T-helper 1 cell treated with Interleukin-12 subunit alpha and Interleukin-12 subunit beta and Interleukin-4 antibody, amounts not matched to agents 30 ng/mL and 1 ng/mL, for 36 hours (primary cell): ENCODE data around the gene CTBP2. TPM values are rescaled to one million over a fixed set of nuclear protein-coding genes. Genes with fewer than 3 reads are reported as not detected.

Source experiments
- intact Hi-C: fragments of 100-400 bp; cut with micrococcal nuclease; formaldehyde crosslinking; loops from one replicate; pipeline ENCODE4 v1.15.1; 2024
- total RNA-seq: library from RNA; stranded (reverse); gene quantifications from 2 replicates; pipeline ENCODE4 v1.2.3, GENCODE V29; 2022

The CTBP2 gene
- total RNA-seq, 1 donor from 2014 or later, result 0.39 TPM

- intact Hi-C loops, result no loop called here
Observed at GRCh38 chr10:125107166-125107949, 53.0 kb downstream of the CTBP2 start.

GRCh38 chr10:125106586-125106985 lies 53.8 kb downstream of the CTBP2 start:
- intact Hi-C loops, result no loop called here

- intact Hi-C loops, result no loop called here
Observed at GRCh38 chr10:125105706-125106255, 54.6 kb downstream of the CTBP2 start.

- intact Hi-C loops, result no loop called here
Observed at GRCh38 chr10:125105155-125105554, 55.2 kb downstream of the CTBP2 start.

GRCh38 chr10:125104559-125104958 lies 55.8 kb downstream of the CTBP2 start:
- intact Hi-C loops, result no loop called here

GRCh38 chr10:125103924-125104323 lies 56.4 kb downstream of the CTBP2 start:
- intact Hi-C loops, result no loop called here

GRCh38 chr10:125103466-125103865 lies 56.9 kb downstream of the CTBP2 start:
- intact Hi-C loops, result no loop called here

GRCh38 chr10:125102821-125103220 lies 57.5 kb downstream of the CTBP2 start:
- intact Hi-C loops, result no loop called here

GRCh38 chr10:125102246-125102645 lies 58.1 kb downstream of the CTBP2 start:
- intact Hi-C loops, result no loop called here

- intact Hi-C loops, result no loop called here
Observed at GRCh38 chr10:125101581-125101980, 58.8 kb downstream of the CTBP2 start.

- intact Hi-C loops, result no loop called here
Observed at GRCh38 chr10:125101049-125101448, 59.3 kb downstream of the CTBP2 start.

- intact Hi-C loops, result no loop called here
Observed at GRCh38 chr10:125097409-125098070, 62.8 kb downstream of the CTBP2 start.

- intact Hi-C loops, result no loop called here
Observed at GRCh38 chr10:125096975-125097374, 63.4 kb downstream of the CTBP2 start.

GRCh38 chr10:125096371-125096770 lies 64.0 kb downstream of the CTBP2 start:
- intact Hi-C loops, result no loop called here

GRCh38 chr10:125095776-125096175 lies 64.6 kb downstream of the CTBP2 start:
- intact Hi-C loops, result no loop called here

- intact Hi-C loops, result no loop called here
Observed at GRCh38 chr10:125095228-125095627, 65.1 kb downstream of the CTBP2 start.

GRCh38 chr10:125094806-125095205 lies 65.6 kb downstream of the CTBP2 start:
- intact Hi-C loops, result no loop called here

GRCh38 chr10:125093974-125094705 lies 66.2 kb downstream of the CTBP2 start:
- intact Hi-C loops, result no loop called here

- intact Hi-C loops, result no loop called here
Observed at GRCh38 chr10:125093199-125093973, 67.0 kb downstream of the CTBP2 start.

GRCh38 chr10:125092564-125093031 lies 67.8 kb downstream of the CTBP2 start:
- intact Hi-C loops, result no loop called here

GRCh38 chr10:125091891-125092290 lies 68.5 kb downstream of the CTBP2 start:
- intact Hi-C loops, result no loop called here
